ENCODE measurements around the gene TFB2M. TPM values are rescaled to one million over a fixed set of nuclear protein-coding genes. Genes with fewer than 3 reads are reported as not detected.

The TFB2M gene
- total RNA-seq, 2 experiments from 2014 or later, result 15.0 to 17.5 TPM

DNA sequence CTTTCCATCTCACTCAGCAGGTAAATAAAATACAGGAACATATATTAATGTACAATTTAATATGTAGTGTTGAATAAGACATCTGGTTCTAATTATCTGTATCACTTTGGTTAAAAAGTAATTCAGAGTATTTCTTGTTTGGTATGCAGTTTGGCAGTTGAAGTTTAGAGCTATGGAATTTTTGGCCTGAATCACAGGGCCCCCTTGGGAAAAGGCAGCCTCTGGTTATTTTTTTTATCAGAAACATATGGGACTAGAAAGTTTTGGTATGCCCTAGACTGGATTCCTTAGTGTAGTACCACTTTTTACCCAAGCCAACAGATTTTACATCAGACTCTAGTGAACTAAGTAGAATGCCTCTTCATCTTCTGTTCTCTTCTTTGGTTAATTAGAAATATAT is 26.6 kb upstream of the TFB2M start:
- TF ChIP-seq EZH2phosphoT487 (IDR thresholded peaks at IDR 0.05; ENCODE audit: borderline replicate concordance, low read depth, low read length), result no peak
- no peak for TF ChIP-seq CTCF (conservative IDR thresholded peaks at IDR 0.05; ENCODE audit: low read length)
- Histone ChIP-seq H3K9me3 (ENCODE audit: low read length) (peaks cover 8% of the 10 kb centered on the region; the same call in 1 of the 2 replicates), H4K20me1 (ENCODE audit: insufficient read depth, low read length) (no peaks in the 10 kb centered on the region), H3K9me2 (ENCODE audit: insufficient read depth, low read length) (no peaks in the 10 kb centered on the region), H2AFZ (ENCODE audit: low read length) (no peak overlapping the region), H3K4me2 (ENCODE audit: low read length) (no peak overlapping the region), H3K36me3 (ENCODE audit: insufficient read depth, low read length) (peaks cover 74% of the 10 kb centered on the region), H3K27ac (ENCODE audit: low read depth, low read length, poor library complexity, severe bottlenecking) (no peak overlapping the region), H3K4me1 (ENCODE audit: insufficient read depth, low read length, poor library complexity, severe bottlenecking) (no peaks in the 10 kb centered on the region), H3K4me3 (ENCODE audit: low read depth, low read length, poor library complexity, severe bottlenecking) (no peak overlapping the region), H3K79me2 (ENCODE audit: insufficient read depth, low read depth, low read length) (peaks cover 31% of the 10 kb centered on the region; the same call in 1 of the 2 replicates)
- intact Hi-C loops (cut with micrococcal nuclease; ENCODE audit: unreplicated experiment), result no loop called here
- CTCF ChIA-PET (ENCODE audit: unreplicated experiment), result no interaction called here
- BruUV-seq (replicated peaks), result no TSS peak
- no peak for DNase-seq (ENCODE audit: low spot score)
- POLR2A ChIA-PET, result interaction anchor here (0.6 kb wide), 1 partner anchor 935 kb away, joined by 3 read pairs; no protein-coding TSS in a partner anchor

DNA sequence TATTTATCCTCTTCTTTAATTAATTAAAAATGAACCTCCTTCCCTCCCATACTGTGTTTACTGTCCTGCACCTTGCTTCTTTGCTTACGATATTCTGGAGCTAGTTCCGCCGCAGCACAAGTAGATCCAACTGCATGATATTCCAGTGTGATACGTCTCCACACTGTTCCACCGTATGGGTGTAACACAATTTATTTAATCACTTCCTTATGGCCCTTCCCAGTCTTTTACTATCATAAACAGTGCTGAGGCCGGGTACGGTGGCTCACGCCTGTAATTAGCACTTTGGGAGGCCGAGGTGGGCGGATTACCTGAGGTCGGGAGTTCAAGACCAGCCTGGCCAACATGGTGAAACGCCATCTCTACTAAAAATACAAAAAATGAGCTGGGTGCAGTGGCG is 25.9 kb upstream of the TFB2M start:
- H3K79me2 ChIP-seq (ENCODE audit: insufficient read depth, low read depth, low read length), result peaks cover 35% of the 10 kb centered on the region; the same call in 1 of the 2 replicates

More for the DNA sequence above, 25.9 kb upstream of the TFB2M start:
- no peak overlapping the region for H3K4me2 ChIP-seq (ENCODE audit: low read length)
- POLR2A ChIA-PET, result interaction anchor here (0.6 to 0.8 kb wide), 2 partner anchors 10 to 371 kb away, joined by 3 read pairs; no protein-coding TSS in a partner anchor
- H3K4me3 ChIP-seq (ENCODE audit: low read depth, low read length, poor library complexity, severe bottlenecking), result no peak overlapping the region
- H3K9me3 ChIP-seq (ENCODE audit: low read length), result peaks cover 8% of the 10 kb centered on the region; the same call in 1 of the 2 replicates
- no peaks in the 10 kb centered on the region for H3K9me2 ChIP-seq (ENCODE audit: insufficient read depth, low read length)
- H3K4me1 ChIP-seq (ENCODE audit: insufficient read depth, low read length, poor library complexity, severe bottlenecking), result no peaks in the 10 kb centered on the region
- no TSS peak for BruUV-seq (replicated peaks)
- CTCF ChIA-PET (ENCODE audit: unreplicated experiment), result no interaction called here
- no peaks in the 10 kb centered on the region for H4K20me1 ChIP-seq (ENCODE audit: insufficient read depth, low read length)
- no peak for TF ChIP-seq CTCF (conservative IDR thresholded peaks at IDR 0.05; ENCODE audit: low read length)
- no peak for TF ChIP-seq EZH2phosphoT487 (IDR thresholded peaks at IDR 0.05; ENCODE audit: borderline replicate concordance, low read depth, low read length)
- no peak overlapping the region for H2AFZ ChIP-seq (ENCODE audit: low read length)
- no peak for DNase-seq (ENCODE audit: low spot score)
- peaks cover 69% of the 10 kb centered on the region for H3K36me3 ChIP-seq (ENCODE audit: insufficient read depth, low read length)
- intact Hi-C loops (cut with micrococcal nuclease; ENCODE audit: unreplicated experiment), result no loop called here
- no peak overlapping the region for H3K27ac ChIP-seq (ENCODE audit: low read depth, low read length, poor library complexity, severe bottlenecking)

Measured in OCI-LY7 (cell line).